NB4 (cell line): ENCODE measurements around the gene PODN.

Source experiments
- MYC ChIP-seq: IDR thresholded peaks from 2 replicates; pipeline ENCODE4 v1.6.1; 2011; ENCODE audit warnings: low read depth, low read length
- TF ChIP-seq, protein P1 (sequence below): IDR thresholded peaks from one replicate; pipeline ENCODE4 v1.5.1; 2012; ENCODE audit warnings: low read depth, low read length

- TF ChIP-seq, protein P1, sequence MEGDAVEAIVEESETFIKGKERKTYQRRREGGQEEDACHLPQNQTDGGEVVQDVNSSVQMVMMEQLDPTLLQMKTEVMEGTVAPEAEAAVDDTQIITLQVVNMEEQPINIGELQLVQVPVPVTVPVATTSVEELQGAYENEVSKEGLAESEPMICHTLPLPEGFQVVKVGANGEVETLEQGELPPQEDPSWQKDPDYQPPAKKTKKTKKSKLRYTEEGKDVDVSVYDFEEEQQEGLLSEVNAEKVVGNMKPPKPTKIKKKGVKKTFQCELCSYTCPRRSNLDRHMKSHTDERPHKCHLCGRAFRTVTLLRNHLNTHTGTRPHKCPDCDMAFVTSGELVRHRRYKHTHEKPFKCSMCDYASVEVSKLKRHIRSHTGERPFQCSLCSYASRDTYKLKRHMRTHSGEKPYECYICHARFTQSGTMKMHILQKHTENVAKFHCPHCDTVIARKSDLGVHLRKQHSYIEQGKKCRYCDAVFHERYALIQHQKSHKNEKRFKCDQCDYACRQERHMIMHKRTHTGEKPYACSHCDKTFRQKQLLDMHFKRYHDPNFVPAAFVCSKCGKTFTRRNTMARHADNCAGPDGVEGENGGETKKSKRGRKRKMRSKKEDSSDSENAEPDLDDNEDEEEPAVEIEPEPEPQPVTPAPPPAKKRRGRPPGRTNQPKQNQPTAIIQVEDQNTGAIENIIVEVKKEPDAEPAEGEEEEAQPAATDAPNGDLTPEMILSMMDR, result no peak
- TF ChIP-seq MYC, result no peak
Observed at GRCh38 chr1:53073287-53073686, 11.3 kb downstream of the PODN start.
